Activated T-helper 9 cell treated with anti-CD3 and anti-CD28 coated beads, Interleukin-2, amount 50 U/mL, for 16 hours (primary cell): ENCODE measurements around the gene ATP6V0E2.
"Not testable (repeated sequence)": the region's sequence is repeated elsewhere in the genome, so short reads cannot be mapped to it uniquely, and the experiment has no call there.

ENCODE experiments used
- DNase-seq: peaks from one replicate; pipeline ENCODE4 v3.0.0-alpha.2; 2020; ENCODE audit warnings: low read depth

ATP6V0E2 gene

DNA sequence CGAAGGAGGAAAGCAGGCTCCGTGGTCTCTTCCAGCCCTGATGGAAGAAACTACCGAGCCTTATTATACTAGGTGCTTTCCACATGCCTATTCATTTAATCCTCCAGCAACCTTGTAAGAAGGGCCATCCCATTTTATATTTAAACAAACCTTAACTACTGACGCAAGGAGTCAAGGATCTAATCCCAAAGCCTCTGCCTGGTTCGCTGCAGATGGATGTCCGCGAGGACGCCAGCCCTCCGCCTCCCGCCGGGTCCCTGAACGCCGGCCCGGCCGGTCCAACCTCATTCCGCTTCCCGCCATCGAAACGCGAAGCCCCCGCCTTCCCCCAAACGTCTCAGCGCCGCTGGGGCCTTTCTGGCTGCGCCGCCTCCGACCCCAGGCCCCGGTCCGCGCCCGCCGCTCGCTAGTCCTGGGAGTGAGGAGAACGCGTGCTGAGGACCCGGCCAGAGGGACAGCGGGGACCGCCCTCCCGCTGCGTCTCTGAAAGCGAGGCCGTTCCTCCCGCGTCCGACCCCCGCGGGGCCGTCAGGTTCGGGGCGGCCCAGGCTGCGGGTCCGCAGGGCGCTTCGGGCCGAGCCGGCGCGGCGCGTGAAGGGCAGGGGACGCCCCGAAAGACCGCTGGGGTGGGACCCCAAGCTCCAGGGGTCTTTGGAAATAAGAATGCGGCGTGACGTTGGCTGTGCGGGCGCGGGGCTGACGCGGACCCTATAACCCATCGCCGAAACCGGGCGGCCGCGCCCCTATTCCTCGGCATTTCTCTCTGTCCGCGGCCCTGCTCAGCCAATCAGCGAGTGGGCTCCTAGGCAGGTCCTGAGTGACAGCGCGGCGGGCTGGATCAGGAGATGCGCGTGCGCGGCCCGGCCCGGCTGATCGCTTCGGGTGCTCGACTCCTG lies at the start of gene ATP6V0E2:
ATP6V0E2 (plus strand) TSS at position 896 of the 896 bp plus-strand sequence. CDS start 97 bp downstream, outside the sequence.
- peak; percentile 91 for DNase-seq

DNA sequence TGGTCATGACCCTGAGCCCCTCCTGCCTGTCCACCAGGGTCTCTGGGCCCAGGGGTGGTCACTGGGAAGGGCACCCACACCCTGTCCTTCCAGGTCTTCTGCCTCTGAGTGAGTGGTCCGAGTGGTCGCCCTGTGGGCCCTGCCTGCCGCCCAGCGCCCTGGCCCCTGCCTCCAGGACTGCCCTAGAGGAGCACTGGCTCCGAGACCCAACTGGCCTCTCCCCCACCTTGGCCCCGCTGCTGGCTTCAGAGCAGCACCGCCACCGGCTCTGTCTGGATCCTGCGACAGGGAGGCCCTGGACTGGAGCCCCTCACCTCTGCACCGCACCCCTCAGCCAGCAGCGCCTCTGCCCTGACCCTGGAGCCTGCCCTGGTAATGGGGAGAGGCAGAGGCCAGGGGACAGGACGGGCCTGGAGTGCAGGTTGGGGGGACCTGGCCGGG lies 49.4 kb upstream of the ATP6V0E2 start:
- DNase-seq, result no peak

DNA sequence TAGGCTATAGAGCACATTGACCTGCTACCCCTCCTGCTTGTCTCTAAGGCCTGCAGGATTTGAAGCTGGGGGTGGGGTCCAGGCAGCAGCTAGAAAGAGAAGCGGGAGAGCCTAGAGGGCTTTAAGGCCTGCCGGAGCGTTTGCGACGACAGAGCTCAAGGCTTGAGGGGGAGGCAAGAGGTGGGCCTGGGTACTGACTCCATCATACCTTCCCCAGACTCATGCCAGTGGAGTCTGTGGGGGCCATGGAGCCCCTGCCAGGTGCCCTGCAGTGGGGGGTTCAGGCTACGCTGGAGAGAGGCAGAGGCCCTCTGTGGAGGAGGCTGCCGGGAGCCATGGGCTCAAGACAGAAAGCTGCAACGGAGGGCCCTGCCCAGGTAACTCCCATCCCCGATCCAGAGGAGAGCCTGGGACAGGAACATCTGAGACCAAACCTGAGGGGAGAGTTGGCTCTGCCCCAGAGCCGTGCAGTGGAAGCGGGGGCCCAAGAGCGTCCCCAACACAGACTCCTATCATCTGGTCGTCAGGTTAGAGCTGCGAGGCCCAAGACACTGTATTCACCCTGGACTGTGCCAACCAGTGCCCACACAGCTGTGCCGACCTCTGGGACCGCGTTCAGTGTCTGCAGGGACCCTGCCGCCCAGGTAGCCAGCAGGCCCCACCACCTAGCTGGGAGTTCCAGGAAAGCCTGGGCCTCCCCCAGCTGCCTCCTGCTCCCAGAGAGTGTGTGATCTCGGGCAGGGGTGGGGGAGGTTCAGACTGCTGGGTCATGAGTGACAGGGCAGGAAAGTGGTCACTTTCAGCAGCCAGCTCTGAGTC lies 48.8 kb upstream of the ATP6V0E2 start:
- no peak for DNase-seq

DNA sequence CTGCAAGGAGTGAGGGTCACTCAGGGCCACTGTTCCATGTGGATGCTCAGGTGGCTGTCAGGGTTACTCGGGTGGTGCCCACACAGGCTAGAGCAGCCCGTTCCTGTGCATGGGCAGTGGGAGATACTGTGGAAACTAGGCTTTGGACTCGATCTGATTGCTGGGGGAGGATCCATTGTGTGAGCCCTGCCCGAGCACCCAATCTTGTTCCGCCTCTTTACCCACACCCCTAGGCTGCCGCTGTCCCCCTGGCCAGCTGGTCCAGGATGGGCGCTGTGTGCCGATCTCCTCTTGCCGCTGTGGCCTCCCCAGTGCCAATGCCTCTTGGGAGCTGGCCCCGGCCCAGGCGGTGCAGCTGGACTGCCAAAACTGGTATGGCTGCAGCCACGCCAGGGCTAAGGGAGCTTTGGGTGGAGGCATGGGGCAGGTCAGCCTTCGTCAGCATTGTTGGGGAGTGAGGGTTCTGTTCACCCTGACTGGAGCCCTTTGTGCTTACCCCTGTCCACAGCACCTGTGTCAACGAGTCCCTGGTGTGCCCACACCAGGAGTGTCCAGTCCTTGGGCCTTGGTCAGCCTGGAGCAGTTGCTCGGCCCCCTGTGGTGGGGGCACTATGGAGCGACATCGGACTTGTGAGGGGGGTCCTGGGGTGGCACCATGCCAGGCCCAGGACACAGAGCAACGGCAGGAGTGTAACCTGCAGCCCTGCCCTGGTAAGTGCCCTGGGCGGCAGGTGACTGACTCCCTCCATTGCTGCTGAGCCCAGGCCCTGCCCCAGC lies 48.0 kb upstream of the ATP6V0E2 start:
- no peak for DNase-seq

DNA sequence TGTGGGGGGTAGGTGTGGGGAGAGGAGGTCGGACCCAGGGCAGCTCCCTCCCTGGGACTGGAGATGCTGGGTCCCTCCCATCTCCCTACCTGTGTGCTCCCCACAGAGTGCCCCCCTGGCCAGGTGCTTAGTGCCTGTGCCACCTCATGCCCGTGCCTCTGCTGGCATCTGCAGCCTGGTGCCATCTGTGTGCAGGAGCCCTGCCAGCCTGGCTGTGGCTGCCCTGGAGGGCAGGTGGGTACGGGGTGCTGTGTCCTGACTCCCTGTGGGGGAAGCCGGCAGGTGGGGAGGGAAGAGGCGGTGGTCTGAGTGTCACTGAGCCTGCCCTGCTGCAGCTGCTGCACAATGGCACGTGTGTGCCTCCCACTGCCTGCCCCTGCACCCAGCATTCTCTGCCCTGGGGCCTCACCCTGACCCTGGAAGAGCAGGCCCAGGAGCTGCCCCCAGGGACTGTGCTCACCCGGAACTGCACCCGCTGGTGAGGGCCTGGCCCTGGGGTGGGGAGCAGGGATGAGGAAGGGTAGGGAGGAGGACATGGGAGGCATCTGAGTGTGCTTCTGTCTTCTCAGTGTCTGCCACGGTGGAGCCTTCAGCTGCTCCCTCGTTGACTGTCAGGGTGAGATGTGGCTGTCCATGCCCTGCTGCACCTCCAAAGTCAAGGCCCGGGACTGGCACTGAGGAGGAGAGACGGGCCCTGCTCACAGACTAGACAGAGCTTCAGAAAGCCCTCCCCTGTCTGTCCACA lies 47.3 kb upstream of the ATP6V0E2 start:
- DNase-seq, result no peak

GRCh38 chr7:149827089-149827981 lies 46.4 kb upstream of the ATP6V0E2 start:
- no peak for DNase-seq

- DNase-seq, result no peak
Observed at GRCh38 chr7:149828357-149829309, 45.1 kb upstream of the ATP6V0E2 start.

GRCh38 chr7:149830527-149830926 lies 43.2 kb upstream of the ATP6V0E2 start:
- not testable (repeated sequence) for DNase-seq

GRCh38 chr7:149830997-149831740 lies 42.6 kb upstream of the ATP6V0E2 start:
- DNase-seq, result no peak

DNA sequence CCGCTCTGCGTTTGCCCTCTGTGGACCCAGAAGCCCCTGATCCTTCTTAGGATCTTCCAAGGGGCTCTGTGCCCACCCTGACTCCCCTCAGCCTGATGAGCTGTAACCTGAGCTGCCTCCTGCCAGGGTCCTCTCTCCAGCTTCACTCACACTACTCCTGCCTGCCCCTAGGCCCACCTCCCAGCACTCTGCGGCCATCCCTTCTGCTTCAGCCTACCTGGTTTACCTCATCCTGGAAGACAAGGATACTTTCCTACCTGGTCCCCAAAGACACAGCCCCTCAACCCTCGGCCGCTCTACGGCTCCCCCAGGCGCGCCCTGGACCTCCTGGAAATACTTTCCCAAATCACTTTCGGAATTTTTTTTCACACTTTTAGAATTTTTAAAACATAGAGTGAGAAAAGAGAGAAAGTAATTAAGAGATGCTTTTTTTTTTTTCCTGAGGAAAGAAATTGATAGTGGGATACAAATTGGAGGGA lies 42.0 kb upstream of the ATP6V0E2 start:
- no peak for DNase-seq

GRCh38 chr7:149832332-149833041 lies 41.3 kb upstream of the ATP6V0E2 start:
- no peak for DNase-seq

DNA sequence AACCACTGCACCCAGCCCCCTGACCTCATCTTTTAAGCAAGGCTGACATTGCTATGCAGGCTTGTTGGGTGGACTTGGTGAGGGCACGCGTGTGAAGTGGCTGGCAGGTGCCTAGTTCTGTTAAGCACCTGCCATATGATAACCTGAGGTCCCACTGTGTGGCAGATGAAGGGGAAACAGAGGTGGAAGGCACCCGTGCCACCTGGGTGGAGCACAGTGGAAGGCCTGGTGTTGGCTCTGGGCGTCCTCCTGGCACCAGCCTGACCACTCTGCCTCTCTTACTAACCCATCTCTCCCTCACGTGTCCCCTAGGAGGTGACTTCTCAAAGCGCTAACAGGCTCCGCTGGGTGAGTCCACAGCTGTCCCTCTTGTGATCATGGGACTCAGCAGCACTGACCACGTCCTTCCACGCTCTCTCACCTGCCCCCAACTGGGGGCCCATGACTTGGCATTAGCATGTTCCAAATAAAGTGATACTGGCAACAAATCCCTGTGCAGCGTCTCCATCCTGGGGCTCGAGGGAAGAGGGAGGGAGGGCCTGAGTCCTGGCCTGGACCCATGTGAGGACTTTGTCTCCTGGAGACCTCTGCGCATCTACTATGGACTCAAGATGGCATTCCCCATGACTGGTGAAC lies 40.2 kb upstream of the ATP6V0E2 start:
- no peak for DNase-seq

- no peak for DNase-seq
Observed at GRCh38 chr7:149834601-149835000, 39.2 kb upstream of the ATP6V0E2 start.

DNA sequence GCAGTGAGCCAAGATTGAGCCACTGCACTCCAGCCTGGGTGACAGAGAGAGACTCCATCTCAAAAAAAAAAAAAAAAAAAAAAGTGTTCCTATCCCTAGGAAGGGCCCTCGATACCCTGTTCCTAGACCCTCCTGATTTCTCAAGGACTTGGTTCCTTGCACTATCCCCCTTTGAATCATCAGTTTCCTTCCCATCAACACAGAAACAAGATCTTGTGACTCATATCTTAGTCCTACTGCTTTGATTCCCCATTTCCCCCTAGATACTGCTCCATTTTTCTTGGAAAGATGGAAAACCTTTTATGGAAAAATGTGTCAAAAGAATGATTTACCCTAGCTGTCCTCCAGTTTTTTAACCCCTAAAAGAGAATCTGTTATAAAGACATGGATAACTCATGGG lies 37.3 kb upstream of the ATP6V0E2 start:
- no peak for DNase-seq

DNA sequence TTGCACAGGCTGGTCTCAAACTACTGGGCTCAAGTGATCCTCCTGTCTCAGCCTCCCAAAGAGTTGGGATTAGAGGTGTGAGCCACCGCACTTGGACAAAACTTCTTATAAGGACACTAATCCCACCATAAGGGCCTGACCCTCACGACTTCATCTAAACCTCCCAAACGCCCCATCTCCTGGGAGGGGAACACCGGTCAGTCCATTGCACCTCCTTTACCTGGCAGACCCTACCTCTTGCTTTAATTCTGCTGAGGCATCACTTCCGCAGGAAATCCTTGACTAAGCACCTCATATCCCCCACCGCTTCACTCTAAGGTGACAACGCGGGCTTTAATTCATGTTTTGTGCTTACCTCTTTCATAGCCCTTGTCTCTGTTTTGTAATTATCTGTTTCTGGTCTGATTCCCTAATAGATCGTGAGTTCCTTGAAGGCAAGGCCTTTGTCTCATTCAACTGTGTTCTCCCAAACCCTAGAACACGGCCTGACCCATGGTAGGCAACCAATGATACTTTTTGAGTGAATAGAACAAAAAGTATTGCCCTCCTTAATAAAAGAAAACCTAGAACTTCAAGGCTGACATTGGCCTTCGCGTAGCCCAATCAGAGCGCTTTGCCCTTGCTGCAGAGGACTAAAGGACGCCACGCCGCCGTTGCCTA lies 36.1 kb upstream of the ATP6V0E2 start:
- no peak for DNase-seq

- DNase-seq, result peak; percentile 95
Observed at GRCh38 chr7:149838224-149838991, 35.4 kb upstream of the ATP6V0E2 start, which contains the start of gene ZNF862. TSS of gene ZNF862 (plus strand) at chr7:149838375. CDS start at chr7:149838612, 237 bp downstream.
